Measurements from ENCODE around the gene MAD2L2. TPM values are rescaled to one million over a fixed set of nuclear protein-coding genes. Genes with fewer than 3 reads are reported as not detected.

The MAD2L2 gene
- polyA plus RNA-seq, 2 donors, result 8.1 to 18.5 TPM

GRCh38 chr1:11697893-11698210 is 16.9 kb upstream of the MAD2L2 start:
- H3K36me3 ChIP-seq (ENCODE audit: control insufficient read depth in 2 of 2, insufficient read depth in 2 of 2, low read length in 1 of 2), result no peaks in the 10 kb centered on the region
- peaks cover 0 to 3% of the 10 kb centered on the region in 2 donors for H3K9me3 ChIP-seq (ENCODE audit: control insufficient read depth in 2 of 2, insufficient read depth in 1 of 2, low read depth in 1 of 2, low read length in 1 of 2)
- H3K4me1 ChIP-seq (ENCODE audit: control insufficient read depth in 2 of 2, insufficient read depth in 2 of 2, low read length in 1 of 2), result peaks cover 0 to 9% of the 10 kb centered on the region in 2 donors
- no peak overlapping the region for H3K27ac ChIP-seq (ENCODE audit: low read depth in 2 of 2, low read length in 1 of 2)
- H3K4me3 ChIP-seq (ENCODE audit: low read depth in 1 of 2, low read length in 2 of 2), result no peak overlapping the region
- 75 to 76% methylated on average over 5 of the region's 5 CpGs for WGBS, 2 donors
- H3K27me3 ChIP-seq (ENCODE audit: control insufficient read depth in 1 of 2, insufficient read depth in 2 of 2, low read length in 2 of 2), result no peaks in the 10 kb centered on the region

- Histone ChIP-seq H3K36me3 (ENCODE audit: control insufficient read depth in 2 of 2, insufficient read depth in 2 of 2, low read length in 1 of 2) (no peaks in the 10 kb centered on the region), H3K9me3 (ENCODE audit: control insufficient read depth in 2 of 2, insufficient read depth in 1 of 2, low read depth in 1 of 2, low read length in 1 of 2) (peaks cover 0 to 3% of the 10 kb centered on the region in 2 donors), H3K27ac (ENCODE audit: low read depth in 2 of 2, low read length in 1 of 2) (no peak overlapping the region), H3K4me3 (ENCODE audit: low read depth in 1 of 2, low read length in 2 of 2) (no peak overlapping the region), H3K4me1 (ENCODE audit: control insufficient read depth in 2 of 2, insufficient read depth in 2 of 2, low read length in 1 of 2) (peaks cover 0 to 9% of the 10 kb centered on the region in 2 donors), H3K27me3 (ENCODE audit: control insufficient read depth in 1 of 2, insufficient read depth in 2 of 2, low read length in 2 of 2) (peaks cover 0 to 3% of the 10 kb centered on the region in 2 donors)
- 68 to 74% methylated on average over 8 of the region's 8 CpGs for WGBS, 2 donors
Measured at GRCh38 chr1:11697188-11697892, 16.4 kb upstream of the MAD2L2 start.

- WGBS, 2 donors, result 86 to 89% methylated on average over 6 of the region's 6 CpGs
- Histone ChIP-seq H3K4me1 (ENCODE audit: control insufficient read depth in 2 of 2, insufficient read depth in 2 of 2, low read length in 1 of 2) (peaks cover 0 to 13% of the 10 kb centered on the region in 2 donors), H3K4me3 (ENCODE audit: low read depth in 1 of 2, low read length in 2 of 2) (no peak overlapping the region), H3K36me3 (ENCODE audit: control insufficient read depth in 2 of 2, insufficient read depth in 2 of 2, low read length in 1 of 2) (no peaks in the 10 kb centered on the region), H3K9me3 (ENCODE audit: control insufficient read depth in 2 of 2, insufficient read depth in 1 of 2, low read depth in 1 of 2, low read length in 1 of 2) (no peaks in the 10 kb centered on the region), H3K27ac (ENCODE audit: low read depth in 2 of 2, low read length in 1 of 2) (no peak overlapping the region), H3K27me3 (ENCODE audit: control insufficient read depth in 1 of 2, insufficient read depth in 2 of 2, low read length in 2 of 2) (peaks cover 0 to 11% of the 10 kb centered on the region in 2 donors)
Measured at GRCh38 chr1:11695861-11696260, 14.9 kb upstream of the MAD2L2 start.

- Histone ChIP-seq H3K4me1 (ENCODE audit: control insufficient read depth in 2 of 2, insufficient read depth in 2 of 2, low read length in 1 of 2) (peaks cover 2 to 9% of the 10 kb centered on the region in 2 donors), H3K27me3 (ENCODE audit: control insufficient read depth in 1 of 2, insufficient read depth in 2 of 2, low read length in 2 of 2) (peaks cover 0 to 16% of the 10 kb centered on the region in 2 donors), H3K4me3 (ENCODE audit: low read depth in 1 of 2, low read length in 2 of 2) (no peak overlapping the region), H3K36me3 (ENCODE audit: control insufficient read depth in 2 of 2, insufficient read depth in 2 of 2, low read length in 1 of 2) (no peaks in the 10 kb centered on the region), H3K27ac (ENCODE audit: low read depth in 2 of 2, low read length in 1 of 2) (no peak overlapping the region), H3K9me3 (ENCODE audit: control insufficient read depth in 2 of 2, insufficient read depth in 1 of 2, low read depth in 1 of 2, low read length in 1 of 2) (no peaks in the 10 kb centered on the region)
- 57 to 74% methylated on average over 5 of the region's 5 CpGs for WGBS, 2 donors
Measured at GRCh38 chr1:11693917-11694316, 13.0 kb upstream of the MAD2L2 start.

- Histone ChIP-seq H3K4me1 (ENCODE audit: control insufficient read depth in 2 of 2, insufficient read depth in 2 of 2, low read length in 1 of 2) (peaks cover 2 to 9% of the 10 kb centered on the region in 2 donors), H3K4me3 (ENCODE audit: low read depth in 1 of 2, low read length in 2 of 2) (no peak overlapping the region), H3K9me3 (ENCODE audit: control insufficient read depth in 2 of 2, insufficient read depth in 1 of 2, low read depth in 1 of 2, low read length in 1 of 2) (no peaks in the 10 kb centered on the region), H3K27ac (ENCODE audit: low read depth in 2 of 2, low read length in 1 of 2) (no peak overlapping the region), H3K27me3 (ENCODE audit: control insufficient read depth in 1 of 2, insufficient read depth in 2 of 2, low read length in 2 of 2) (peaks cover 0 to 16% of the 10 kb centered on the region in 2 donors), H3K36me3 (ENCODE audit: control insufficient read depth in 2 of 2, insufficient read depth in 2 of 2, low read length in 1 of 2) (no peaks in the 10 kb centered on the region)
- 6 to 9% methylated on average over 6 of the region's 6 CpGs for WGBS, 2 donors
Measured at GRCh38 chr1:11693024-11693590, 12.2 kb upstream of the MAD2L2 start.

GRCh38 chr1:11691928-11692711 is 11.2 kb upstream of the MAD2L2 start:
- Histone ChIP-seq H3K9me3 (ENCODE audit: control insufficient read depth in 2 of 2, insufficient read depth in 1 of 2, low read depth in 1 of 2, low read length in 1 of 2) (no peaks in the 10 kb centered on the region), H3K4me1 (ENCODE audit: control insufficient read depth in 2 of 2, insufficient read depth in 2 of 2, low read length in 1 of 2) (peaks cover 2 to 9% of the 10 kb centered on the region in 2 donors), H3K27me3 (ENCODE audit: control insufficient read depth in 1 of 2, insufficient read depth in 2 of 2, low read length in 2 of 2) (peaks cover 0 to 16% of the 10 kb centered on the region in 2 donors), H3K36me3 (ENCODE audit: control insufficient read depth in 2 of 2, insufficient read depth in 2 of 2, low read length in 1 of 2) (no peaks in the 10 kb centered on the region), H3K4me3 (ENCODE audit: low read depth in 1 of 2, low read length in 2 of 2) (peak overlapping the region in 1 of 2 donors; percentile 35), H3K27ac (ENCODE audit: low read depth in 2 of 2, low read length in 1 of 2) (no peak overlapping the region)
- 8 to 9% methylated on average over 55 to 64 of the region's 64 CpGs for WGBS, 2 donors

GRCh38 chr1:11691302-11691914 is 10.5 kb upstream of the MAD2L2 start, which contains the start of gene DRAXIN:
DRAXIN (plus strand) TSS chr1:11691710; CDS start chr1:11706259, 14,549 bp downstream.
- Histone ChIP-seq H3K4me3 (ENCODE audit: low read depth in 1 of 2, low read length in 2 of 2) (peak within 1 kb of the TSS; percentile 10 to 35), H3K27ac (ENCODE audit: low read depth in 2 of 2, low read length in 1 of 2) (no peak within 1 kb of the TSS), H3K27me3 (ENCODE audit: control insufficient read depth in 1 of 2, insufficient read depth in 2 of 2, low read length in 2 of 2) (peaks cover 0 to 16% of the 10 kb centered on the region in 2 donors), H3K4me1 (ENCODE audit: control insufficient read depth in 2 of 2, insufficient read depth in 2 of 2, low read length in 1 of 2) (peaks cover 2 to 9% of the 10 kb centered on the region in 2 donors), H3K36me3 (ENCODE audit: control insufficient read depth in 2 of 2, insufficient read depth in 2 of 2, low read length in 1 of 2) (no peaks in the 10 kb centered on the region), H3K9me3 (ENCODE audit: control insufficient read depth in 2 of 2, insufficient read depth in 1 of 2, low read depth in 1 of 2, low read length in 1 of 2) (no peaks in the 10 kb centered on the region)
- WGBS, 2 donors, result 0 to 1% methylated on average over 27 to 78 of the region's 78 CpGs

GRCh38 chr1:11690397-11691301 is 9.7 kb upstream of the MAD2L2 start:
- Histone ChIP-seq H3K36me3 (ENCODE audit: control insufficient read depth in 2 of 2, insufficient read depth in 2 of 2, low read length in 1 of 2) (no peaks in the 10 kb centered on the region), H3K9me3 (ENCODE audit: control insufficient read depth in 2 of 2, insufficient read depth in 1 of 2, low read depth in 1 of 2, low read length in 1 of 2) (no peaks in the 10 kb centered on the region), H3K27ac (ENCODE audit: low read depth in 2 of 2, low read length in 1 of 2) (no peak overlapping the region), H3K4me3 (ENCODE audit: low read depth in 1 of 2, low read length in 2 of 2) (peak overlapping the region; percentile 10 to 35), H3K27me3 (ENCODE audit: control insufficient read depth in 1 of 2, insufficient read depth in 2 of 2, low read length in 2 of 2) (peaks cover 0 to 16% of the 10 kb centered on the region in 2 donors), H3K4me1 (ENCODE audit: control insufficient read depth in 2 of 2, insufficient read depth in 2 of 2, low read length in 1 of 2) (peaks cover 2 to 9% of the 10 kb centered on the region in 2 donors)
- WGBS, 2 donors, result 4% methylated on average over 58 to 64 of the region's 64 CpGs
